ENCODE results near the gene ACSL4.
"Not testable (repeated sequence)": the region's sequence is repeated elsewhere in the genome, so short reads cannot be mapped to it uniquely, and the experiment has no call there.

ACSL4 gene

GRCh38 chrX:109732017-109732801, 848 bp downstream of the ACSL4 start:
- DNase-seq (ENCODE audit: extremely low read depth, low read depth): no peak
- no peak for TF ChIP-seq CTCF (IDR thresholded peaks at IDR 0.05; ENCODE audit: low read depth, low read length)

- DNase-seq (ENCODE audit: extremely low read depth, low read depth): no peak
Measured at GRCh38 chrX:109728173-109728535, 4.9 kb downstream of the ACSL4 start.

GRCh38 chrX:109724971-109725370, 8.1 kb downstream of the ACSL4 start:
- not testable (repeated sequence) for DNase-seq (ENCODE audit: extremely low read depth, low read depth)

More at GRCh38 chrX:109728173-109728535, 4.9 kb downstream of the ACSL4 start:
- no peak for TF ChIP-seq CTCF (IDR thresholded peaks at IDR 0.05; ENCODE audit: low read depth, low read length)

- no peak for TF ChIP-seq CTCF (IDR thresholded peaks at IDR 0.05; ENCODE audit: low read depth, low read length)
- no peak for DNase-seq (ENCODE audit: extremely low read depth, low read depth)
Measured at GRCh38 chrX:109720947-109721346, 12.1 kb downstream of the ACSL4 start.

- no peak for TF ChIP-seq CTCF (IDR thresholded peaks at IDR 0.05; ENCODE audit: low read depth, low read length)
- no peak for DNase-seq (ENCODE audit: extremely low read depth, low read depth)
Measured at GRCh38 chrX:109719264-109719663, 13.8 kb downstream of the ACSL4 start.

GRCh38 chrX:109716431-109717028, 16.5 kb downstream of the ACSL4 start:
- no peak for TF ChIP-seq CTCF (IDR thresholded peaks at IDR 0.05; ENCODE audit: low read depth, low read length)
- no peak for DNase-seq (ENCODE audit: extremely low read depth, low read depth)

GRCh38 chrX:109714340-109714958, 18.6 kb downstream of the ACSL4 start:
- TF ChIP-seq CTCF (IDR thresholded peaks at IDR 0.05; ENCODE audit: low read depth, low read length): no peak
- DNase-seq (ENCODE audit: extremely low read depth, low read depth): no peak

Measured in AG09319 (cell line).